HG02852 (cell line): ENCODE results near the gene SMAD2.
"Not testable (repeated sequence)": the region's sequence is repeated elsewhere in the genome, so short reads cannot be mapped to it uniquely, and the experiment has no call there.

ENCODE experiments used
- ATAC-seq: cut with Tn5 transposase; IDR thresholded peaks from one replicate; pipeline ENCODE4 v1.9.1; 2021; ENCODE audit warnings: mild to moderate bottlenecking, moderate library complexity; ENCODE audit not compliant: unreplicated experiment

Gene SMAD2

GRCh38 chr18:47797126-47797525 lies 133.3 kb downstream of the SMAD2 start:
- ATAC-seq: no peak

DNA sequence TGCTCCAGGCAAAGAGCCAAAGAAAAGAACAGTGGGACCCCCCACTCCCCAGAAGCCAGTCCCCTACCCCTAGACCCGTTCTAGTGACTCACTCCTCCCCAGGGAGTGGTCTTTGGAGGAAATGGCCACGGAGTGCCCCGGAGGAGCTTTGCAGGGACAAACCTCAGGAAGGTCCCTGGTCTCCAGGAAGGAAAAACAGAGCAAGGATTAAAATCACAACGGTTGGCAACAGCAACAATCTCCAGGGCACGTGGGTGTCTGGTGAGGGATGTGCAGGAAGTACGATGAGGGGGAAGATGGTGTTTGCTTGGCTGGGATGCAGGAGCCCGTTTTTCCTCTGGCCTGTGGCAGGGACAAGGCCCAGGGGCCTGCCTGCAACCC lies 135.0 kb downstream of the SMAD2 start:
- no peak for ATAC-seq

GRCh38 chr18:47794725-47795433 lies 135.6 kb downstream of the SMAD2 start:
- no peak for ATAC-seq

GRCh38 chr18:47793609-47794008 lies 136.8 kb downstream of the SMAD2 start:
- ATAC-seq: no peak

DNA sequence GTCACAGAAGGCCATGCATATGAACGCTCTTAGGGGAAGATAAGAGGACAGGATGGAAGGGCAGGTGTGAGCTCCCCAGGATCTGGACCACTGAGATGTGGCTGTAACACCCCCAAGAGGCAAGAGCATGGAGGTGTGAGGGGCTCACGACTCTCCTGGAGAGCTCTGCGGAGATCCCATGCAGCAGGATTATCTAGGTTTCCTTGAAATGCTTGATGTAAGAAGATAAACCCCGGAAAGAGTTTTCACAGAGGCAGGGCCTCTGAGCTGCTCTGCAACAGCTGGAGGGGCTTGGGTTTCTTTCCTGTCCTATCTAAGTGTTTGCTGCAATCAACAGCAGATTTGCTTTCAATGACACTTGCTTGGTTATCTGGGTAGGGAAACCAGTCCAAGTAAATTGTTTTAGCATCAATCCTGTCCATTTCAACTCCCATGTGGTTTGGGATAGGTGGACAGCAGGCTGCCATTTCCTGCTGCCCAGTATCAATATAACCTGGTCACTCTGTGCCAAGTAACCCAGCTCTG lies 138.9 kb downstream of the SMAD2 start:
- ATAC-seq: no peak

DNA sequence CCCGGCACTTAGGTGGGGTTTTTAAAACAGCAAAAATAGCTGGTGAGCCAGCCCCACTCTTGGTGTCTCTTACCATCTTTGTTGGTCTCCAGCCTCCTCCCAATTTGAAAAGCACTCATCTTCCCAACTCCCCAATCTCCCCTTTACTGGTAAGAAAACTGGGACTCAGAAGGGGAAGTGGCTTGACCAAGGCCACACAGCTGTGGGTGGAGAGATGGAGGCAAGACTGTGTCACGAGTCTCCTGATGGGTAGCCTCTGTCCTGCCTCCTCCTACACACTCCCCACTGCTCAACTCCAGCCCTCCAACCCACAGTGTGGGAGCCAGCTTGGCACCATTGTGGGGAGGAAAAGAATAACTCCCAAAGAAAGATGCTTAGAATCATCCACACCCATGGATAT lies 140.4 kb downstream of the SMAD2 start:
- ATAC-seq: no peak

DNA sequence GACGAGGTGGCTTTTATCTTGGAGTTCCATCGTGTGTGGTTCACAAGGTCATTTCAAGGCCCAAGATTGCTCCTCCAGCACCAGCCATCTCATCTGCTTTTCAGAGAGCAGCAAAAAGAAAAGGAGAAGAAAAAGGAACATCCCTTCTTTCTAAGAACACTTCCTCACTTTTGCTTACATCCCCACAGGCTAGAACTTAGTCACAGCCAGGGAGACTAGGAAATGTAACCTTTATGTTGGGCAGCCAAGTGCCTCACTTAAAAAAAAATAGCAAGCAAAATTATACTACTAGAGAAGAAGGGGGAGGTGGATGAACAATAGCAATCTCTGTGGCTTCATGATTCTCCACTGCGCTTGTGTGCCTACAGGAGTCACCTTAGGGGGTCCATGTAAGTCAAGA lies 141.8 kb downstream of the SMAD2 start:
- ATAC-seq: no peak

DNA sequence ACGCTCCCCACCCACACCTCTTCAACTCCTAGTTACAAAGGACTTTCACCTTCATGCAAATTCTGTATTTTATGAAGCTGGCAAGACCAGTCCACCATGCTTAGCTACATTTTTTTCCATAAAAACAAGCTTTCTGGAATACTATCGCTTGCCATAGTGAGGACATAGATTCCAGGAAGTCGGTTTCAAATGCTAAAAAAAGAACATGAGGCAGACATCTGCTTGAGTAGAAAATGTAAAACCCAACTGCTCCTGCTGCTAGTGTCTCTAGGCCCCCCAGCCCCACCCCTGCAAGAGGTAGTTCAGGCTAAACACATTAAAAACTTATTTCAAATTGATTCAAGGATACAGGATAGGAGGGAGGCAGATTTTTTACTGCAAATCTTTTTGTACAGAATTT lies 148.9 kb downstream of the SMAD2 start:
- ATAC-seq: no peak

DNA sequence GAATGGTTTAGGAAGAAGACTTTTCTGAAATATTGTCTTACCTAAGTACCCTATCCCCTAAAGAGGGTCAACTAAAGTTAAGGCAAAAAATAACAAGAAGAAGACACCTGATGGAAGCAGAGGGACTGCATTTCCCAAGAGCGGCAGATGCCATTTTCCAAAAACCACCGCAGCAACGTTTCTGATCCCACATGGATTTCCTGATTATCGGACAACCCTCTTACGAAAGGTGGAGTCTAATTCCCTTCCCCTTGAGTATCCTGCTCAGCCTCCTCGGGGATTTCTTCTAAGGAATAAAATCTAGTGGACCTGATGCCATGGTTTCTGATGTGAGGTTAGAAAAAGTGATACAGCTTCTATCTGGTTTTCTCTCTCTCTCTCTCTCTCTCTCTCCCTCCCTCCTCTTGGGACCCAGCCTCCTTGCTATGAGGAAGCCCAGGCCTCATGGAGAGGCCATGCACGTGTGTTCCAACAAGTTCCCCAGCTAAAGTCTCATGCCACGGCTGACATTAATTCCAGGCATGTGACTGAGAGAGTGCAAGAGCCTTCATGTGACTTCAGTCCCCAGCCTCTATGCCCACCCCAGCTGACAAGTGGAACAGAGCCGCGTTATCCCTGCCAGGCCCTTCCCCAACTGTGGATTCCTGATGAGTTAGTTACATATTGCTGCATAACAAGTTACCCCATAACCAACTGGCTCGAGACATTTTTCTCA lies 150.3 kb downstream of the SMAD2 start:
- ATAC-seq: no peak

GRCh38 chr18:47779381-47779780 lies 151.1 kb downstream of the SMAD2 start:
- no peak for ATAC-seq

DNA sequence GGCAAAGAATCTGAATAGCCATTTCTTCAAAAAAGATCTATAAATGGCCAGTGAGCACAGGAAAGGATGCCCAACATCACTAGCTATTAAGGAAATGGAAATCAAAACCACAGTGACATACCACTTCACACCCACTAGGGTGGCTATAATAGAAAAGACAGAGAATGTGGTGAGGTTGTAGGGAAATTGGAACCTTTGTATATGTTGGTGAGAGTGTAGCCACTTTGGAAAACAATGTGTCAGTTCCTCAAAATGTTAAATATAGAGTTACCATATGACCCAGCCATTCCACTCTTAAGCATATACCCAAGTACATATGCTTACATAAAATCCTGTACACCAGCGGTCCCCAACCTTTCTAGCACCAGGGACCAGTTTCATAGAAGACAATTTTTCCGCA lies 152.8 kb downstream of the SMAD2 start:
- no peak for ATAC-seq

DNA sequence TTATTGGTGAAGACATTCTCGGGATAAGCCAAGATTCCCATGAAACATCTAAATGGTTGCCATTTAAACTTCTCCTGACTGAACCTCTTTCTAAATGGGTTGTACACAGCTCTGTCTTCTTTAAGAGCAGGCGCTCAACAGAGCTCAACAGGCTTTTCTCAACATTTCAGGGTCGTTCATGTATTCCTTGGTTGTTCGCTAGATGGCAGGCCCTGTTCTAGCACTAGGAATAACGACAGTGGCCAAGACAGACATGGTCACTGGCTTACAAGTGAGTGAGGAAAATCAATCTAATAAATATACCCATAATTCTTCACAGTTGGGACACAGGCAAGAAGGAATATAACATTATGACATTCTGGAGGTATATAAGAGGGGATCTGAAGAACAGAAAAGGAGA lies 154.5 kb downstream of the SMAD2 start:
- ATAC-seq: no peak

GRCh38 chr18:47773931-47774330 lies 156.5 kb downstream of the SMAD2 start:
- no peak for ATAC-seq

DNA sequence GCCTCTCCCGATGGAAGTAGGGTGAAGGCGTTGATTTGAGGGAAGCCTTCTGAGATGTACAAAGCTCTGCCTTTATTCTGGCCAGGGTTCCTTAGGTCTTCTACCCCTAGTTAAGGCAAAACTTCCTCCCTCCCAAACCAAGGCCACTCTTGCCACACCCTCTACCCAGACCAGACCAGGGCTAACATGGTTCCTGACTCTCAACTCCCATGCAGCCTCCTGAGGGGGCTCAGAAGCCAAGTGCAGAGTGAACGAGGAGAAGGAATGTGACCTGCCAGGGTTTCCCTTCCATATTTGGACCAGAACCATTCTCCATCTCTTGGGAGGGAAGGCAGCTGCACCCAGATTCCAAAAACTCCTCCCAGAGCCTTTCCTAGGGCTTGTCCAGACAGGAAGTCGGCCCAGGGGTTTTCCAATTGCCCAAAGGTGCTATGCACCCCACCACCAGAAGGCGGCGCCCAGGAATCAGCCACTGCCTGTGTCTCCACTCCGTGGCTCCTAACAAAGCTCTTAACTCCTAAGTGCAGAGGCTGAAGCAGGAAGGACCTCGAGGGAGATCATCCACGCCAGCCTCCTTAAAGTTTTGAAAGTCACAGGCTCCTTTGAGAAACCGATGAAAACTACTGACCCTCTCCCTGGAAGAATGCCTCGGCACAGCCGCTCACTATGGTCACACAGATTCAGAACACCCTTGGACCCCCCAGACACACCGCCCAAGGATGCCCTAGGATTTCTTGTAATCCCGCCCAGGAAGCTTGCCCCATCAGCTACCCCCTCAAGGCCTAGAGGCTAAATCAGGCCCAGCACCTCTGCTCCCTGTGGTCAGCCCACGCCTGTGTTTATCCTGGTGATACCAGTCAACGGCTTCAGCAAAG lies 157.8 kb downstream of the SMAD2 start:
- ATAC-seq: no peak

DNA sequence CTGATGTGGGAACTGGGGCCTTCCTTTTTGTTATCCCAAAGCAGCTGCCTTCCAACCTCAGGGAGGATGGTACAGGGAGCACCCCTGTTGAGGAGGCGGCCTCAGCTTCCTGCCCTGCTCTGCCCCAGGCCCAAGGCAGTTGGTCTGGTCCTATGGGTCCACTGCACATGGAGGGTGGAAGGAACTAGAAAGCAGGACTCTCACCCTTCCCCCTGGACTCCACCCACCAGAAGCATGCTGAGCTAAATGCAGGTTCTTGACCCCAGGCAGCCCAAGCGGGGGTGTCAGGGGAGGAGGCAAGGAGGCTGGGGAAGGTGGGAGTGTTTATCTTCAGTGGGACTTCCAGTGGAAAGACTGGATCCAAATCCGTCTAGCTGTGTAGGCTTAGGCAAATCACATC lies 158.5 kb downstream of the SMAD2 start:
- no peak for ATAC-seq

GRCh38 chr18:47767699-47768098 lies 162.8 kb downstream of the SMAD2 start:
- ATAC-seq: no peak

DNA sequence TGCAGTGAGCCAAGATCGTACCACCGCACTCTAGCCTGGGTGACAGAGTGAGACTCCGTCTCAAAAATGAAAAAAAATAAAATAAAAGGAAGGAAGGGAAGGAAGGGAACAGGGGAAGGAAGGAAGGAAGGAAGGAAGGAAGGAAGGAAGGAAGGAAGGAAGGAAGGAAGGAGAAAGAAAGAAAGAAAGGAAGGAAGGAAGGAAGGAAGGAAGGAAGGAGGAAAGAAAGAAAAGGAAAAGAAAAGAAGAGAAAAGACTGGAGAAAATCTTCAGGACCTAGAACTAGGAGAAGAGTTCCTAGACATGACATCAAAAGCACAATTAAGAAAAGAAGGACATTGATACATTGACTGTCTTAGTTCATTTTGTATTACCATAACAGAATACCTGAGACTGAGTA lies 163.3 kb downstream of the SMAD2 start:
- ATAC-seq: not testable (repeated sequence)
